Pancreas (tissue), 10 donors: ENCODE results near the gene MRPL33. TPM values are rescaled to one million over a fixed set of nuclear protein-coding genes. Genes with fewer than 3 reads are reported as not detected.

ENCODE experiments used
- ATAC-seq, 4 donors: fragments of 200-7000 bp; cut with Tn5 transposase; one replicate each; pipeline versions ENCODE4 v1.8.0 to v1.9.1; 2020; ENCODE audit warnings: mild to moderate bottlenecking in 4 of 4, moderate library complexity in 4 of 4
- DNase-seq, 6 donors: peaks; one replicate each; pipeline ENCODE4 v3.0.0-alpha.2; 2020
- FAIRE-seq: peaks from 2 replicates; lab custom pipeline; 2012; peaks lifted over from hg19 to GRCh38; lab: Jason Lieb, UNC
- H3K27ac ChIP-seq, 4 donors: fragments of 200-600 bp; sonication (generic); 1 replicate in 3 of 4; 2 replicates in 1 of 4; pipeline versions ENCODE4 v1.5.0 to v1.8.0; 2020
- H3K27me3 ChIP-seq, 4 donors: fragments of 200-600 bp; one replicate each; pipeline ENCODE4 v1.8.0; 2021
- H3K36me3 ChIP-seq, 3 donors: fragments of 200-600 bp; sonication (generic) in 1 of 3; one replicate each; pipeline versions ENCODE4 v1.5.0 to v1.8.0; 2020 to 2021
- H3K4me1 ChIP-seq, 3 donors: fragments of 200-600 bp; one replicate each; pipeline ENCODE4 v1.8.0; 2021
- H3K4me3 ChIP-seq, 4 donors: fragments of 200-600 bp; sonication (generic) in 2 of 4; one replicate each; pipeline versions ENCODE4 v1.5.0 to v1.8.0; 2020 to 2021
- H3K9me3 ChIP-seq, 4 donors: fragments of 200-600 bp; one replicate each; pipeline ENCODE4 v1.8.0; 2021
- CTCF ChIP-seq, 4 donors: fragments of 200-600 bp; sonication (generic) in 3 of 4; IDR thresholded peaks; one replicate each; pipeline versions ENCODE4 v1.5.0 to v1.8.0; 2021; ENCODE audit warnings: antibody characterized with exemption in 4 of 4
- WGBS, 2 donors: extraction: QIAGEN DNeasy Blood & Tissue Kit; methylation state at CpG; one replicate each; pipeline ENCODE4 v1.1.7; 2013; 5-methylcytosine and 5-hydroxymethylcytosine counted together
- intact Hi-C, 3 donors: fragments of 100-400 bp; cut with DNase I; formaldehyde crosslinking; loops; one replicate each; pipeline versions ENCODE4 v1.11.1 to v1.14.2; 2022
- polyA plus RNA-seq, 2 donors: library from polyadenylated mRNA; stranded (reverse); fragments of 200-250 nt; gene quantifications; one replicate each; pipeline ENCODE4 v1.2.3, GENCODE V29; 2013
- total RNA-seq, 6 donors: library from RNA; stranded (reverse); fragmentation: NEBNext Ultra II Directional in 4 of 6; extraction: Animal tissue kit (Norgen Biotek cat#: 25700) in 4 of 6; gene quantifications; one replicate each; pipeline versions ENCODE4 v1.2.1 to v1.2.4, GENCODE V29; 2021 to 2023
- donor health status: healthy with polysubstance abuse.
- donor health status: DM: no; HTN: no; CAD: no; lungs with moderate emphysema.
- donor health status: DM: no; HTN: no; CAD: no.
- donor health status: control.
- donor health status: control.
- donor health status: Bipolar disorder and iron deficiency.
- donor health status: DM: yes; HTN: yes; CAD: no.
- donor health status: DM: no; HTN: no; CAD: no.
- donor health status: DM: no; HTN: no; CAD: no.
- donor health status: DM: yes; HTN: yes; CAD: no.

Gene MRPL33
- total and polyA plus RNA-seq, 8 donors: 17.8 to 120 (median 27.7) TPM

GRCh38 chr2:27811768-27812167, 40.2 kb downstream of the MRPL33 start:
- ATAC-seq: no peak
- H3K36me3 ChIP-seq: no peaks in the 10 kb centered on the region
- intact Hi-C loops: no loop called here
- FAIRE-seq: no peak
- no peak overlapping the region for H3K4me3 ChIP-seq
- no peaks in the 10 kb centered on the region for H3K27me3 ChIP-seq
- H3K9me3 ChIP-seq: no peaks in the 10 kb centered on the region
- TF ChIP-seq CTCF (IDR thresholded peaks at IDR 0.05): no peak
- no peak for DNase-seq
- H3K27ac ChIP-seq: no peak overlapping the region
- H3K4me1 ChIP-seq: no peaks in the 10 kb centered on the region
- 95 to 100% methylated on average over 1 of the region's 1 CpG for WGBS, 2 donors

GRCh38 chr2:27814758-27815157, 43.2 kb downstream of the MRPL33 start:
- no peak for FAIRE-seq
- DNase-seq: no peak
- H3K36me3 ChIP-seq: no peaks in the 10 kb centered on the region
- no peaks in the 10 kb centered on the region for H3K27me3 ChIP-seq
- no peak for ATAC-seq
- H3K4me3 ChIP-seq: no peak overlapping the region
- no peak for TF ChIP-seq CTCF (IDR thresholded peaks at IDR 0.05)
- no peak overlapping the region for H3K27ac ChIP-seq
- H3K4me1 ChIP-seq: no peaks in the 10 kb centered on the region
- intact Hi-C loops: no loop called here
- no peaks in the 10 kb centered on the region for H3K9me3 ChIP-seq
- 66 to 69% methylated on average over 1 of the region's 1 CpG for WGBS, 2 donors

GRCh38 chr2:27815860-27816438, 44.4 kb downstream of the MRPL33 start:
- no peak overlapping the region for H3K27ac ChIP-seq
- intact Hi-C loops: no loop called here
- FAIRE-seq (no peak), ATAC-seq (no peak), DNase-seq (no peak)
- no peaks in the 10 kb centered on the region for H3K4me1 ChIP-seq
- H3K9me3 ChIP-seq: no peaks in the 10 kb centered on the region
- H3K36me3 ChIP-seq: no peaks in the 10 kb centered on the region
- TF ChIP-seq CTCF (IDR thresholded peaks at IDR 0.05): no peak
- no peak overlapping the region for H3K4me3 ChIP-seq
- WGBS, 2 donors: 95 to 97% methylated on average over 4 of the region's 4 CpGs
- no peaks in the 10 kb centered on the region for H3K27me3 ChIP-seq

- intact Hi-C loops: no loop called here
- ATAC-seq: no peak
Measured at GRCh38 chr2:27822049-27822448, 50.5 kb downstream of the MRPL33 start.

More at GRCh38 chr2:27822049-27822448, 50.5 kb downstream of the MRPL33 start:
- Histone ChIP-seq H3K27ac (no peak overlapping the region), H3K27me3 (no peaks in the 10 kb centered on the region), H3K4me3 (no peak overlapping the region), H3K9me3 (no peaks in the 10 kb centered on the region), H3K36me3 (no peaks in the 10 kb centered on the region), H3K4me1 (no peaks in the 10 kb centered on the region)
- no peak for TF ChIP-seq CTCF (IDR thresholded peaks at IDR 0.05)
- WGBS, 2 donors: 94 to 100% methylated on average over 1 of the region's 1 CpG
- FAIRE-seq: no peak
- DNase-seq: no peak
